Stomach (tissue), 9 donors: ENCODE data around the gene STXBP5L. TPM values are rescaled to one million over a fixed set of nuclear protein-coding genes. Genes with fewer than 3 reads are reported as not detected.

ENCODE experiments used
- DNase-seq, 2 donors: peaks; one replicate each; pipeline versions ENCODE4 v3.0.0 to v3.0.0-alpha.2; 2013 to 2019
- H3K27ac ChIP-seq, 5 donors: fragments of 200-600 bp in 4 of 5; sonication (generic) in 4 of 5; one replicate each; pipeline ENCODE4 v1.5.1; 2013 to 2019; ENCODE audit warnings: mild to moderate bottlenecking in 1 of 5, moderate library complexity in 1 of 5
- H3K27me3 ChIP-seq, 3 donors: fragments of 200-600 bp; sonication (generic); one replicate each; pipeline ENCODE4 v1.5.1; 2017 to 2019; ENCODE audit warnings: mixed run types in 1 of 3
- H3K36me3 ChIP-seq, 4 donors: fragments of 200-600 bp; sonication (generic); 1 replicate in 3 of 4; 2 replicates in 1 of 4; pipeline ENCODE4 v1.5.1; 2016 to 2019
- H3K4me1 ChIP-seq, 4 donors: fragments of 200-600 bp; sonication (generic); one replicate each; pipeline ENCODE4 v1.5.1; 2016 to 2019
- H3K4me3 ChIP-seq, 4 donors: fragments of 200-600 bp; sonication (generic) in 3 of 4; one replicate each; pipeline ENCODE4 v1.5.1; 2016 to 2019; ENCODE audit warnings: mild to moderate bottlenecking in 1 of 4
- H3K9me3 ChIP-seq, 4 donors: fragments of 200-600 bp; sonication (generic); one replicate each; pipeline ENCODE4 v1.5.1; 2016 to 2019
- CTCF ChIP-seq, 7 experiments: fragments of 450-650 bp in 4 of 7; fragments of 200-600 bp in 3 of 7; sonication (generic) in 3 of 7; IDR thresholded peaks; one replicate each; pipeline ENCODE4 v1.5.1; 2016 to 2019; ENCODE audit warnings: antibody characterized with exemption in 7 of 7, control low read depth in 2 of 7, mild to moderate bottlenecking in 1 of 7
- EP300 ChIP-seq: sonication (generic); formaldehyde crosslinking; IDR thresholded peaks from one replicate; pipeline ENCODE4 v1.6.1; 2017; ENCODE audit warnings: antibody characterized with exemption
- POLR2A ChIP-seq, 4 donors: fragments of 450-650 bp; IDR thresholded peaks; one replicate each; pipeline ENCODE4 v1.6.1; 2016; ENCODE audit warnings: antibody characterized with exemption in 4 of 4, control low read depth in 2 of 4, mild to moderate bottlenecking in 1 of 4, moderate library complexity in 1 of 4
- POLR2AphosphoS5 ChIP-seq, 3 donors: sonication (generic); formaldehyde crosslinking; IDR thresholded peaks; one replicate each; pipeline ENCODE4 v1.6.1; 2016; ENCODE audit warnings: antibody characterized with exemption in 3 of 3
- WGBS, 5 donors: extraction: QIAGEN DNeasy Blood & Tissue Kit in 3 of 5; methylation state at CpG; one replicate each; pipeline versions ENCODE4 v1.1.5 to v1.1.7; 2013 to 2018; 5-methylcytosine and 5-hydroxymethylcytosine counted together
- intact Hi-C: fragments of 100-400 bp; cut with DNase I; formaldehyde crosslinking; loops from one replicate; pipeline ENCODE4 v1.15.1; 2023; ENCODE audit warnings: low total_unique reads
- polyA plus RNA-seq, 3 donors: library from polyadenylated mRNA; stranded (reverse); fragments of 200-250 nt; gene quantifications; one replicate each; pipeline ENCODE4 v1.2.3, GENCODE V29; 2013
- total RNA-seq, 5 donors: library from RNA; depleted of rRNA; stranded (reverse); fragments of >200 nt; gene quantifications; one replicate each; pipeline versions ENCODE4 v1.1.0 to v1.2.3, GENCODE V29; 2014 to 2016
- donor health status: healthy with polysubstance abuse.
- donor health status: Bipolar disorder and iron deficiency.
- donor health status: healthy.

STXBP5L gene
- total and polyA plus RNA-seq, 8 donors: 0.08 to 12.8 (median 0.42) TPM

GRCh38 chr3:120983321-120983665 lies 75.3 kb downstream of the STXBP5L start:
- Histone ChIP-seq H3K4me1 (no peaks in the 10 kb centered on the region), H3K4me3 (no peak overlapping the region), H3K36me3 (no peaks in the 10 kb centered on the region), H3K27ac (no peak overlapping the region), H3K9me3 (peaks cover 5 to 23% (median 14%) of the 10 kb centered on the region in 4 donors), H3K27me3 (no peaks in the 10 kb centered on the region)
- TF ChIP-seq CTCF (IDR thresholded peaks at IDR 0.05) (no peak), EP300 (no peak), POLR2A (IDR thresholded peaks at IDR 0.05) (no peak), POLR2AphosphoS5 (IDR thresholded peaks at IDR 0.05) (no peak)
- WGBS, 5 donors: 38 to 60% (median 43%) methylated on average over 1 of the region's 1 CpG
- DNase-seq: no peak
- intact Hi-C loops: no loop called here

GRCh38 chr3:120983841-120984240 lies 75.8 kb downstream of the STXBP5L start:
- intact Hi-C loops: no loop called here
- H3K4me3 ChIP-seq: no peak overlapping the region
- no peaks in the 10 kb centered on the region for H3K36me3 ChIP-seq
- 18 to 42% (median 36%) methylated on average over 2 of the region's 2 CpGs for WGBS, 5 donors
- H3K9me3 ChIP-seq: peaks cover 5 to 19% (median 12%) of the 10 kb centered on the region in 4 donors
- no peaks in the 10 kb centered on the region for H3K4me1 ChIP-seq
- DNase-seq: no peak
- TF ChIP-seq CTCF (IDR thresholded peaks at IDR 0.05) (no peak), EP300 (no peak)
- no peak overlapping the region for H3K27ac ChIP-seq
- no peaks in the 10 kb centered on the region for H3K27me3 ChIP-seq

GRCh38 chr3:120985242-120985641 lies 77.2 kb downstream of the STXBP5L start:
- Histone ChIP-seq H3K27me3 (no peaks in the 10 kb centered on the region), H3K4me1 (no peaks in the 10 kb centered on the region)
- 43 to 72% (median 53%) methylated on average over 1 of the region's 1 CpG for WGBS, 5 donors

DNA sequence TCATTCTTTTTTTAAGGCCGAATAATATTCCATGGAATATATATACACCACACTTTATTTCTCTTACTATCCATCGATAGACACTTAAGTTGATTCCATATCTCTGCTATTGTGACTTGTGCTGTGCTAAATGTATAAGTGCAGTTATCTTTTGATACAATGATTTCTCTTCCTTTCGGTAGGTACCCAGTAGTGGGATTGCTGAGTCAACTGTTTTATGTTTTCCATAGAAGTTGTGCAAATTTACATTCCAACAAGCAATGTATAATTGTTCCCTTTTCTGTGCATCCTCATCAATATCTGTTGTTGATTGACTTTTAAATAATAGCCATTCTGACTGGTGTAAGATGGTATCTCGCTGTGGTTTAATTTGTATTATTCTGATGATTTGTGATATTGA lies 81.0 kb downstream of the STXBP5L start:
- no peaks in the 10 kb centered on the region for H3K4me1 ChIP-seq
- peaks cover 0 to 9% (median 0%) of the 10 kb centered on the region in 4 donors for H3K9me3 ChIP-seq
- no peak for DNase-seq
- H3K27me3 ChIP-seq: no peaks in the 10 kb centered on the region
- H3K4me3 ChIP-seq: no peak overlapping the region
- no peaks in the 10 kb centered on the region for H3K36me3 ChIP-seq
- intact Hi-C loops: no loop called here
- H3K27ac ChIP-seq: no peak overlapping the region
- 94 to 97% (median 95%) methylated on average over 4 of the region's 4 CpGs for WGBS, 5 donors
- TF ChIP-seq EP300 (no peak), CTCF (IDR thresholded peaks at IDR 0.05) (no peak), POLR2A (IDR thresholded peaks at IDR 0.05) (no peak), POLR2AphosphoS5 (IDR thresholded peaks at IDR 0.05) (no peak)

More at GRCh38 chr3:120985242-120985641, 77.2 kb downstream of the STXBP5L start:
- Histone ChIP-seq H3K27ac (no peak overlapping the region), H3K9me3 (peaks cover 0 to 21% (median 4%) of the 10 kb centered on the region in 4 donors), H3K36me3 (no peaks in the 10 kb centered on the region), H3K4me3 (no peak overlapping the region)
- no peak for DNase-seq
- no peak for TF ChIP-seq CTCF (IDR thresholded peaks at IDR 0.05)
- intact Hi-C loops: no loop called here
